Neural cell (in vitro differentiated cells): ENCODE measurements around the gene BPIFB1. TPM values are rescaled to one million over a fixed set of nuclear protein-coding genes. Genes with fewer than 3 reads are reported as not detected.

Experiments
- H2AFZ ChIP-seq: fragments of 200-600, 300-800 bp; sonication (generic), shearing (Covaris generic); 2 replicates; pipeline ENCODE4 v1.6.0; 2014; ENCODE audit warnings: low read depth, mild to moderate bottlenecking, antibody characterized with exemption, low read length, moderate library complexity
- H3F3A ChIP-seq: fragments of 200-600 bp; shearing (Covaris generic); 2 replicates; pipeline ENCODE4 v1.6.1; 2016; ENCODE audit warnings: mild to moderate bottlenecking, moderate library complexity, mixed read lengths, antibody characterized with exemption, low read length; ENCODE audit not compliant: insufficient read depth, poor library complexity, severe bottlenecking
- H3K27ac ChIP-seq: fragments of 200-600, 300-800 bp; sonication (generic), shearing (Covaris generic); 2 replicates; pipeline ENCODE4 v1.5.1; 2014; ENCODE audit warnings: mild to moderate bottlenecking, low read length, moderate library complexity
- H3K27me3 ChIP-seq: fragments of 300-800, 200-600 bp; sonication (generic), shearing (Covaris generic); 2 replicates; pipeline ENCODE4 v1.6.0; 2014; ENCODE audit warnings: mild to moderate bottlenecking, low read depth, low read length, moderate library complexity; ENCODE audit not compliant: insufficient read depth
- H3K36me3 ChIP-seq: fragments of 300-800, 200-600 bp; sonication (generic), shearing (Covaris generic); 2 replicates; pipeline ENCODE4 v1.5.1; 2014; ENCODE audit warnings: mild to moderate bottlenecking, antibody characterized with exemption, low read length, moderate library complexity; ENCODE audit not compliant: insufficient read depth
- H3K4me2 ChIP-seq: fragments of 300-800, 200-600 bp; sonication (generic), shearing (Covaris generic); 2 replicates; pipeline ENCODE4 v1.6.0; 2014; ENCODE audit warnings: mild to moderate bottlenecking, low read length
- H3K4me3 ChIP-seq: fragments of 300-800, 200-600 bp; sonication (generic), shearing (Covaris generic); 2 replicates; pipeline ENCODE4 v1.5.1; 2014; ENCODE audit warnings: mild to moderate bottlenecking, low read length, moderate library complexity
- H3K79me2 ChIP-seq: fragments of 200-600 bp; shearing (Covaris generic); replicated peaks from 2 replicates; pipeline ENCODE4 v1.6.0; 2014; ENCODE audit warnings: mild to moderate bottlenecking, low read length, moderate library complexity; ENCODE audit not compliant: insufficient read depth
- H3K9ac ChIP-seq: fragments of 300-800, 200-600 bp; sonication (generic), shearing (Covaris generic); 2 replicates; pipeline ENCODE4 v1.6.1; 2016; ENCODE audit warnings: mild to moderate bottlenecking, low read length, mixed read lengths
- H3K9me2 ChIP-seq: fragments of 200-600 bp; shearing (Covaris generic); 2 replicates; pipeline ENCODE4 v1.6.1; 2016; ENCODE audit warnings: mild to moderate bottlenecking, low read length, mixed read lengths; ENCODE audit not compliant: insufficient read depth
- H3K9me3 ChIP-seq: fragments of 200-600, 300-800 bp; sonication (generic), shearing (Covaris generic); 2 replicates; pipeline ENCODE4 v1.6.1; 2016; ENCODE audit warnings: mild to moderate bottlenecking, mixed run types, low read length, moderate library complexity, mixed read lengths
- H4K20me1 ChIP-seq: fragments of 200-600 bp; shearing (Covaris generic); 2 replicates; pipeline ENCODE4 v1.6.1; 2016; ENCODE audit warnings: mild to moderate bottlenecking, mixed run types; ENCODE audit not compliant: insufficient read depth
- EP300 ChIP-seq: fragments of 450-650 bp; conservative IDR thresholded peaks from 2 replicates; pipeline ENCODE4 v1.6.1; 2014; ENCODE audit warnings: antibody characterized with exemption, mild to moderate bottlenecking, moderate library complexity; ENCODE audit not compliant: poor library complexity, severe bottlenecking
- EZH2 ChIP-seq: fragments of 200-600, 300-800 bp; shearing (Covaris generic), sonication (generic); IDR thresholded peaks from 2 replicates; pipeline ENCODE4 v1.6.1; 2014; ENCODE audit warnings: antibody characterized with exemption, low read length, borderline replicate concordance, mild to moderate bottlenecking; ENCODE audit not compliant: insufficient read depth, poor library complexity, severe bottlenecking
- MXI1 ChIP-seq: fragments of 450-650 bp; conservative IDR thresholded peaks from 2 replicates; pipeline ENCODE4 v1.6.1; 2014; ENCODE audit warnings: antibody characterized with exemption, mild to moderate bottlenecking; ENCODE audit not compliant: poor library complexity, severe bottlenecking
- POLR2AphosphoS5 ChIP-seq: IDR thresholded peaks from 2 replicates; pipeline ENCODE4 v1.6.1; 2012
- RAD21 ChIP-seq: fragments of 450-650 bp; conservative IDR thresholded peaks from 2 replicates; pipeline ENCODE4 v1.6.1; 2014; ENCODE audit warnings: antibody characterized with exemption, mild to moderate bottlenecking, moderate library complexity
- SMC3 ChIP-seq: fragments of 450-650 bp; conservative IDR thresholded peaks from 2 replicates; pipeline ENCODE4 v1.6.1; 2014; ENCODE audit warnings: antibody characterized with exemption, mild to moderate bottlenecking, moderate library complexity; ENCODE audit not compliant: poor library complexity
- TAF1 ChIP-seq: IDR thresholded peaks from 2 replicates; pipeline ENCODE4 v1.6.1; 2012; ENCODE audit warnings: low read depth
- polyA plus RNA-seq: library from polyadenylated mRNA; depleted of rRNA; stranded (reverse); fragments of >200 nt; gene quantifications from 2 replicates; pipeline ENCODE4 v1.2.3, GENCODE V29; 2014
- TF ChIP-seq, protein P1 (sequence below): fragments of 450-650 bp; IDR thresholded peaks from 2 replicates; pipeline ENCODE4 v1.5.1; 2014; ENCODE audit warnings: antibody characterized with exemption, mild to moderate bottlenecking, moderate library complexity; ENCODE audit not compliant: poor library complexity, severe bottlenecking
- TF ChIP-seq, protein P2 (sequence below): IDR thresholded peaks from 2 replicates; pipeline ENCODE4 v1.6.1; 2012; ENCODE audit warnings: borderline replicate concordance

Gene BPIFB1
- polyA plus RNA-seq, 1 donor from 2014 or later: not detected

DNA sequence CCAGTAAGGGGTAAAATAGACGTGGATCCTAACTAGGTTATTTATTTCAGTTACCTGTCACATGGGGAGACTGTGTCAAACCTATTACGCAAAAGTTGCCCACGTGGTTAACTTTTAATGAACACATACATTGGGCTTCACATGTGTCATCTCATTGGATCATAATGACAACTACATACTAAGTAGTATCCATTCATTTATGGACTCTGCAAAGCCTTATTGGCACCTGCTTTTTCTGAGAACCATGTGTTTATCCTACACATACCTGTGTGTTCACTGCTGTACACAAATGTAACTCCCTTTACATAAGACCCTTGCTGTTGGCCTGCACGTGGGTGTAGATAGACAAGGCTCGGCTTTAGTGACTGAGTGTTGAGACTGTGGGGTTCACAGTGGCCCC lies 42.1 kb upstream of the BPIFB1 start:
- Histone ChIP-seq H4K20me1 (no peaks in the 10 kb centered on the region), H3K9ac (no peak overlapping the region), H3K27me3 (no peaks in the 10 kb centered on the region), H3K4me3 (no peak overlapping the region), H3F3A (no peaks in the 10 kb centered on the region), H3K9me2 (no peaks in the 10 kb centered on the region), H3K36me3 (no peaks in the 10 kb centered on the region), H3K9me3 (no peaks in the 10 kb centered on the region), H3K27ac (no peak overlapping the region), H2AFZ (no peak overlapping the region), H3K79me2 (no peaks in the 10 kb centered on the region), H3K4me2 (no peak overlapping the region)
- no peak for TF ChIP-seq SMC3
- TF ChIP-seq POLR2AphosphoS5: no peak
- no peak for TF ChIP-seq EZH2
- TF ChIP-seq, protein P1, sequence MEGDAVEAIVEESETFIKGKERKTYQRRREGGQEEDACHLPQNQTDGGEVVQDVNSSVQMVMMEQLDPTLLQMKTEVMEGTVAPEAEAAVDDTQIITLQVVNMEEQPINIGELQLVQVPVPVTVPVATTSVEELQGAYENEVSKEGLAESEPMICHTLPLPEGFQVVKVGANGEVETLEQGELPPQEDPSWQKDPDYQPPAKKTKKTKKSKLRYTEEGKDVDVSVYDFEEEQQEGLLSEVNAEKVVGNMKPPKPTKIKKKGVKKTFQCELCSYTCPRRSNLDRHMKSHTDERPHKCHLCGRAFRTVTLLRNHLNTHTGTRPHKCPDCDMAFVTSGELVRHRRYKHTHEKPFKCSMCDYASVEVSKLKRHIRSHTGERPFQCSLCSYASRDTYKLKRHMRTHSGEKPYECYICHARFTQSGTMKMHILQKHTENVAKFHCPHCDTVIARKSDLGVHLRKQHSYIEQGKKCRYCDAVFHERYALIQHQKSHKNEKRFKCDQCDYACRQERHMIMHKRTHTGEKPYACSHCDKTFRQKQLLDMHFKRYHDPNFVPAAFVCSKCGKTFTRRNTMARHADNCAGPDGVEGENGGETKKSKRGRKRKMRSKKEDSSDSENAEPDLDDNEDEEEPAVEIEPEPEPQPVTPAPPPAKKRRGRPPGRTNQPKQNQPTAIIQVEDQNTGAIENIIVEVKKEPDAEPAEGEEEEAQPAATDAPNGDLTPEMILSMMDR: no peak
- no peak for TF ChIP-seq EP300
- TF ChIP-seq MXI1: no peak
- TF ChIP-seq, protein P2, sequence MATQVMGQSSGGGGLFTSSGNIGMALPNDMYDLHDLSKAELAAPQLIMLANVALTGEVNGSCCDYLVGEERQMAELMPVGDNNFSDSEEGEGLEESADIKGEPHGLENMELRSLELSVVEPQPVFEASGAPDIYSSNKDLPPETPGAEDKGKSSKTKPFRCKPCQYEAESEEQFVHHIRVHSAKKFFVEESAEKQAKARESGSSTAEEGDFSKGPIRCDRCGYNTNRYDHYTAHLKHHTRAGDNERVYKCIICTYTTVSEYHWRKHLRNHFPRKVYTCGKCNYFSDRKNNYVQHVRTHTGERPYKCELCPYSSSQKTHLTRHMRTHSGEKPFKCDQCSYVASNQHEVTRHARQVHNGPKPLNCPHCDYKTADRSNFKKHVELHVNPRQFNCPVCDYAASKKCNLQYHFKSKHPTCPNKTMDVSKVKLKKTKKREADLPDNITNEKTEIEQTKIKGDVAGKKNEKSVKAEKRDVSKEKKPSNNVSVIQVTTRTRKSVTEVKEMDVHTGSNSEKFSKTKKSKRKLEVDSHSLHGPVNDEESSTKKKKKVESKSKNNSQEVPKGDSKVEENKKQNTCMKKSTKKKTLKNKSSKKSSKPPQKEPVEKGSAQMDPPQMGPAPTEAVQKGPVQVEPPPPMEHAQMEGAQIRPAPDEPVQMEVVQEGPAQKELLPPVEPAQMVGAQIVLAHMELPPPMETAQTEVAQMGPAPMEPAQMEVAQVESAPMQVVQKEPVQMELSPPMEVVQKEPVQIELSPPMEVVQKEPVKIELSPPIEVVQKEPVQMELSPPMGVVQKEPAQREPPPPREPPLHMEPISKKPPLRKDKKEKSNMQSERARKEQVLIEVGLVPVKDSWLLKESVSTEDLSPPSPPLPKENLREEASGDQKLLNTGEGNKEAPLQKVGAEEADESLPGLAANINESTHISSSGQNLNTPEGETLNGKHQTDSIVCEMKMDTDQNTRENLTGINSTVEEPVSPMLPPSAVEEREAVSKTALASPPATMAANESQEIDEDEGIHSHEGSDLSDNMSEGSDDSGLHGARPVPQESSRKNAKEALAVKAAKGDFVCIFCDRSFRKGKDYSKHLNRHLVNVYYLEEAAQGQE: no peak
- TF ChIP-seq RAD21: no peak
- no peak for TF ChIP-seq TAF1

DNA sequence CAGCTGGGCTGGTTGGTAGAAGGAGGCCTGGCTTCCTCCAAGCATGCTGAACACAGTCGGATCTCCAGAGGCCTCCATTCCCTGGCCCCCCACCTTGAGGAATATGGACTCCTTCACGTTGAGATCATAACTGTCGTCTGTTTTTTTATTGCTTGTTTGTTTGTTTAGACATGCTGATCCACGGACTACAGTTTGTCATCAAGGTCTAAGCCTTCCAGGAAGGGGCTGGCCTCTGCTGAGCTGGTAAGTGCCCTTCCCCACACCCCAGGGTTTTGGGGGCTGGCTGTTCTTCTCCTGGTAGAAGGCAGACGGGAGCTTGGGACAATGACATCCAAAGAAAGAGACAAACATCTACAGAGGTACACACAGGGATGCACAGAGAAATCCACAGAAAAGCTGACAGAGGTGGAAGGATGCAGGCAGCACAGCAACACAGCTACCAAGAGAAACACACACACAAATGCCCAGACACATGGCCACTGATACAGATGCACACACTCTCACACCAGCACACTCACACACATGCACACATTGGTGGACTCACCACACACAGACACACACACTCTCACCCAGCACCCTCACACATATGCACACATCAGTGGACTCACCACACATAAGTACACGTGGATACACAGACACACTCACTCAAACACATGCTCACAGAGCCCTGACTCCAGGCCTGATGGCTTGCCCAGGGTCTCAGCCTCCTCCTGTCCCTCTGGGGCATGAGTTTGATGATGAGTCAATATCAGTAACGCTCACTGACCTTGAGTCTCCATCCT lies 40.5 kb upstream of the BPIFB1 start:
- Histone ChIP-seq H3F3A (no peaks in the 10 kb centered on the region), H4K20me1 (no peaks in the 10 kb centered on the region), H3K4me3 (no peak overlapping the region), H3K36me3 (no peaks in the 10 kb centered on the region), H3K27me3 (no peaks in the 10 kb centered on the region), H2AFZ (no peak overlapping the region), H3K9me3 (no peaks in the 10 kb centered on the region), H3K79me2 (no peaks in the 10 kb centered on the region), H3K9me2 (no peaks in the 10 kb centered on the region), H3K9ac (no peak overlapping the region), H3K4me2 (no peak overlapping the region), H3K27ac (no peak overlapping the region)
- TF ChIP-seq SMC3 (no peak), POLR2AphosphoS5 (no peak), MXI1 (no peak), EZH2 (no peak), EP300 (no peak), TAF1 (no peak), RAD21 (no peak)
- TF ChIP-seq, protein P2: no peak
- TF ChIP-seq, protein P1: no peak
